Cardiac fibroblast (primary cell): ENCODE measurements around the gene HRH3.

Experiments
- DNase-seq, 2 donors: peaks; one replicate each; pipeline versions ENCODE4 v3.0.0 to v3.0.0-alpha.2; 2010; ENCODE audit warnings: low read depth in 2 of 2
- H3K4me3 ChIP-seq, 2 donors: replicated peaks in 1 of 2; 1 replicate in 1 of 2; 2 replicates in 1 of 2; pipeline ENCODE4 v1.5.1; 2011; ENCODE audit warnings: low read depth in 2 of 2, low read length in 2 of 2, mild to moderate bottlenecking in 2 of 2, moderate library complexity in 1 of 2
- CTCF ChIP-seq: IDR thresholded peaks from one replicate; pipeline ENCODE4 v1.5.1; 2011; ENCODE audit warnings: low read depth, mild to moderate bottlenecking, low read length, inconsistent platforms

HRH3 gene

GRCh38 chr20:62198931-62199330 is 21.1 kb downstream of the HRH3 start:
- H3K4me3 ChIP-seq = no peak overlapping the region
- no peak for DNase-seq
- no peak for TF ChIP-seq CTCF

- no peak for TF ChIP-seq CTCF
- no peak overlapping the region for H3K4me3 ChIP-seq
Measured at GRCh38 chr20:62198496-62198895, 21.6 kb downstream of the HRH3 start.

GRCh38 chr20:62197801-62198200 is 22.3 kb downstream of the HRH3 start:
- no peak for DNase-seq
- no peak overlapping the region for H3K4me3 ChIP-seq
- no peak for TF ChIP-seq CTCF

More at GRCh38 chr20:62198496-62198895, 21.6 kb downstream of the HRH3 start:
- no peak for DNase-seq

GRCh38 chr20:62197311-62197710 is 22.8 kb downstream of the HRH3 start:
- TF ChIP-seq CTCF = no peak
- no peak overlapping the region for H3K4me3 ChIP-seq
- DNase-seq = no peak

- no peak for DNase-seq
- no peak overlapping the region for H3K4me3 ChIP-seq
- no peak for TF ChIP-seq CTCF
Measured at GRCh38 chr20:62196286-62196685, 23.8 kb downstream of the HRH3 start.

- no peak for DNase-seq
- H3K4me3 ChIP-seq = no peak overlapping the region
- TF ChIP-seq CTCF = no peak
Measured at GRCh38 chr20:62195736-62196135, 24.3 kb downstream of the HRH3 start.

GRCh38 chr20:62195075-62195405 is 25.0 kb downstream of the HRH3 start:
- no peak for TF ChIP-seq CTCF
- no peak overlapping the region for H3K4me3 ChIP-seq
- DNase-seq = no peak
